GM20000 (cell line): ENCODE data around the gene GPR149.
"Not testable (repeated sequence)": the region's sequence is repeated elsewhere in the genome, so short reads cannot be mapped to it uniquely, and the experiment has no call there.

Source experiments
- DNase-seq: peaks from one replicate; pipeline ENCODE4 v3.0.0; 2012; ENCODE audit warnings: low spot score
- CTCF ChIP-seq: IDR thresholded peaks from 2 replicates; pipeline ENCODE4 v1.5.1; 2012; ENCODE audit warnings: mild to moderate bottlenecking, control low read depth; ENCODE audit errors: extremely low read depth, missing control alignments

The GPR149 gene

GRCh38 chr3:154430014-154430413, at the start of gene GPR149:
TSS of gene GPR149 (minus strand) at chr3:154430190. CDS start at chr3:154429615, 575 bp downstream.
- TF ChIP-seq CTCF: no peak
- DNase-seq: no peak

GRCh38 chr3:154473769-154474168, 43.8 kb upstream of the GPR149 start:
- DNase-seq: no peak
- no peak for TF ChIP-seq CTCF

- no peak for DNase-seq
- TF ChIP-seq CTCF: no peak
Observed at GRCh38 chr3:154469585-154469984, 39.6 kb upstream of the GPR149 start.

- TF ChIP-seq CTCF: no peak
- DNase-seq: no peak
Observed at GRCh38 chr3:154464440-154465190, 34.6 kb upstream of the GPR149 start.

- TF ChIP-seq CTCF: no peak
- no peak for DNase-seq
Observed at GRCh38 chr3:154458560-154458959, 28.6 kb upstream of the GPR149 start.

- DNase-seq: not testable (repeated sequence)
Observed at GRCh38 chr3:154439081-154439480, 9.1 kb upstream of the GPR149 start.

- no peak for TF ChIP-seq CTCF
Observed at GRCh38 chr3:154431043-154431442, 1.1 kb upstream of the GPR149 start.

More at GRCh38 chr3:154431043-154431442, 1.1 kb upstream of the GPR149 start:
- no peak for DNase-seq
